SK-N-SH treated with all-trans-retinoic acid at 6 μM for 48 hours (cell line): ENCODE measurements around the gene NHLH2.

Source experiments
- ATAC-seq: fragments of 200-7000 bp; cut with Tn5 transposase; 3 replicates; pipeline ENCODE4 v1.9.1; 2020; ENCODE audit warnings: mild to moderate bottlenecking, moderate library complexity
- ARNTL ChIP-seq: fragments of 450-650 bp; formaldehyde crosslinking; IDR thresholded peaks from 2 replicates; pipeline ENCODE4 v1.5.0; 2020; ENCODE audit warnings: low read depth, mild to moderate bottlenecking, moderate library complexity, borderline replicate concordance
- BACH2 ChIP-seq: fragments of 250-450 bp; sonication (Bioruptor Pico); IDR thresholded peaks from 2 replicates; pipeline ENCODE4 v1.9.0; 2021; ENCODE audit warnings: mild to moderate bottlenecking, borderline replicate concordance
- CSDC2 ChIP-seq: fragments of 250-450 bp; sonication (Bioruptor Pico); IDR thresholded peaks from 2 replicates; pipeline ENCODE4 v1.5.0; 2020; ENCODE audit warnings: mild to moderate bottlenecking, moderate library complexity
- GLIS3 ChIP-seq: fragments of 250-450 bp; sonication (Bioruptor Pico); IDR thresholded peaks from 2 replicates; pipeline ENCODE4 v1.5.0; 2020; ENCODE audit warnings: mild to moderate bottlenecking, moderate library complexity
- PPARA ChIP-seq: fragments of 250-450 bp; sonication (Bioruptor Pico); IDR thresholded peaks from 2 replicates; pipeline ENCODE4 v1.5.0; 2020; ENCODE audit warnings: mild to moderate bottlenecking, borderline replicate concordance
- SNAI2 ChIP-seq: fragments of 250-450 bp; sonication (Bioruptor Pico); IDR thresholded peaks from 2 replicates; pipeline ENCODE4 v1.5.0; 2020; ENCODE audit warnings: mild to moderate bottlenecking, moderate library complexity
- ZC3H10 ChIP-seq: fragments of 250-450 bp; sonication (Bioruptor Pico); IDR thresholded peaks from 2 replicates; pipeline ENCODE4 v1.5.1; 2021; ENCODE audit warnings: mild to moderate bottlenecking, moderate library complexity
- ZFP30 ChIP-seq: fragments of 450-650 bp; formaldehyde crosslinking; IDR thresholded peaks from 2 replicates; pipeline ENCODE4 v1.5.0; 2022; ENCODE audit warnings: mild to moderate bottlenecking, moderate library complexity
- ZNF565 ChIP-seq: fragments of 450-650 bp; formaldehyde crosslinking; conservative IDR thresholded peaks from 2 replicates; pipeline ENCODE4 v1.5.0; 2020; ENCODE audit warnings: low read depth, mild to moderate bottlenecking, moderate library complexity
- ZNF70 ChIP-seq: fragments of 450-650 bp; formaldehyde crosslinking; IDR thresholded peaks from 2 replicates; pipeline ENCODE4 v1.5.0; 2020; ENCODE audit warnings: mild to moderate bottlenecking, moderate library complexity
- ZNF8 ChIP-seq: fragments of 450-650 bp; formaldehyde crosslinking; IDR thresholded peaks from 2 replicates; pipeline ENCODE4 v1.5.0; 2020; ENCODE audit warnings: mild to moderate bottlenecking, moderate library complexity
- TF ChIP-seq, protein P1 (sequence below): fragments of 250-450 bp; sonication (Bioruptor Pico); IDR thresholded peaks from 2 replicates; pipeline ENCODE4 v1.8.0; 2021; ENCODE audit warnings: low read depth, mild to moderate bottlenecking, moderate library complexity, borderline replicate concordance
- TF ChIP-seq, protein P2 (sequence below): fragments of 250-450 bp; sonication (Bioruptor Pico); IDR thresholded peaks from 2 replicates; pipeline ENCODE4 v1.8.0; 2020; ENCODE audit warnings: mild to moderate bottlenecking, moderate library complexity, borderline replicate concordance
- TF ChIP-seq, protein P3 (sequence below): fragments of 250-450 bp; sonication (Bioruptor Pico); IDR thresholded peaks from 2 replicates; pipeline ENCODE4 v1.5.0; 2020; ENCODE audit warnings: mild to moderate bottlenecking, moderate library complexity
- TF ChIP-seq, protein P4 (sequence below): fragments of 250-450 bp; sonication (Bioruptor Pico); IDR thresholded peaks from 2 replicates; pipeline ENCODE4 v1.5.1; 2021; ENCODE audit warnings: mild to moderate bottlenecking, moderate library complexity
- TF ChIP-seq, protein P5 (sequence below): fragments of 250-450 bp; sonication (Bioruptor Pico); IDR thresholded peaks from 2 replicates; pipeline ENCODE4 v1.5.1; 2020; ENCODE audit warnings: low read depth, mild to moderate bottlenecking, moderate library complexity

NHLH2 gene

DNA sequence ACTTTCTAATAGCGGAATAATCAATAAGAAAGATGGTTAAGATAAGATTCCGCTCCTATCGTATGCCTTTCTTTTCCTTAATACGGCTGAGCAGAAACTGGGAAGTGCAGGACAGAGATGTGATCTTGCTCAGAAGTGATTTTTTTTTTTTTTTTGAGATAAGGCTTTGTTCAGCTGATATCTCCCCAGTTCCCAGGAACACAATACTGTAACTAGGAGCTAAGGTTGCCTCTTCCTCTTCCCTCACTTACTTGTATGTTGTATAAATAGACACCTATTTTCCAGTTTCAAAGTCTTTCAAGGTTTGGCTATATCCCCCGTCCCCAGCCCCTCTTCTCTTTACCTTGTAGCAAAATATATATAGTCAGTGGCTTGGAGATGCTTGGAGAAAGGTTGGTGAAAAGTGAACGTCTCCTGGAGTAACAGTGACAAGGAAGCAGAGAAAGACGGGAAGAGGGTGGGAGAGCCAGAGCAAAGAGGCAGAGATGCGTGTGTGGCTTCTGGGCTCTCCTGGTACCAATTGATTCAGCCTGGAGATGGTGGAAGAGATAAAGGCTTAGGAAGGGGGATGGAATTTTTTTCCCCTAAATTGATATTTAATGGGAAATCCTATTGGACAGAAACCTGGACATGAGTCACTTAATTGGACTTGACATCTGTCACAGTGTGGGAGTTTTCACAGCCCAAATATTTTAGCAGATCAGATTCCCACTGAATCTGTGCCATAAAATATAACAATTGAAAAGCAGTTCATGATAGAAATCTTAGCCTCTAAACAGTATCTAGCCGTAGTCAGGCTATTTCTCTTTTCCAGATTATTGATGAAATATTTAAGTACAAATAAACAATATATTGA, at the start of gene NHLH2:
TSS of gene NHLH2 (minus strand) at position 522 of the 856 bp plus-strand sequence. CDS start 2,754 bp downstream, outside the sequence.
- TF ChIP-seq GLIS3 (CRISPR knock-in tag) (no peak), PPARA (CRISPR knock-in tag) (no peak), ZC3H10 (no peak), BACH2 (CRISPR knock-in tag) (no peak), CSDC2 (CRISPR knock-in tag) (no peak), ARNTL (CRISPR knock-in tag) (no peak), SNAI2 (CRISPR knock-in tag) (no peak)
- TF ChIP-seq, protein P1, sequence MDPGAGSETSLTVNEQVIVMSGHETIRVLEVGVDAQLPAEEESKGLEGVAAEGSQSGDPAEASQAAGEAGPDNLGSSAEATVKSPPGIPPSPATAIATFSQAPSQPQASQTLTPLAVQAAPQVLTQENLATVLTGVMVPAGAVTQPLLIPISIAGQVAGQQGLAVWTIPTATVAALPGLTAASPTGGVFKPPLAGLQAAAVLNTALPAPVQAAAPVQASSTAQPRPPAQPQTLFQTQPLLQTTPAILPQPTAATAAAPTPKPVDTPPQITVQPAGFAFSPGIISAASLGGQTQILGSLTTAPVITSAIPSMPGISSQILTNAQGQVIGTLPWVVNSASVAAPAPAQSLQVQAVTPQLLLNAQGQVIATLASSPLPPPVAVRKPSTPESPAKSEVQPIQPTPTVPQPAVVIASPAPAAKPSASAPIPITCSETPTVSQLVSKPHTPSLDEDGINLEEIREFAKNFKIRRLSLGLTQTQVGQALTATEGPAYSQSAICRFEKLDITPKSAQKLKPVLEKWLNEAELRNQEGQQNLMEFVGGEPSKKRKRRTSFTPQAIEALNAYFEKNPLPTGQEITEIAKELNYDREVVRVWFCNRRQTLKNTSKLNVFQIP (CRISPR knock-in tag), result no peak
- TF ChIP-seq, protein P2, sequence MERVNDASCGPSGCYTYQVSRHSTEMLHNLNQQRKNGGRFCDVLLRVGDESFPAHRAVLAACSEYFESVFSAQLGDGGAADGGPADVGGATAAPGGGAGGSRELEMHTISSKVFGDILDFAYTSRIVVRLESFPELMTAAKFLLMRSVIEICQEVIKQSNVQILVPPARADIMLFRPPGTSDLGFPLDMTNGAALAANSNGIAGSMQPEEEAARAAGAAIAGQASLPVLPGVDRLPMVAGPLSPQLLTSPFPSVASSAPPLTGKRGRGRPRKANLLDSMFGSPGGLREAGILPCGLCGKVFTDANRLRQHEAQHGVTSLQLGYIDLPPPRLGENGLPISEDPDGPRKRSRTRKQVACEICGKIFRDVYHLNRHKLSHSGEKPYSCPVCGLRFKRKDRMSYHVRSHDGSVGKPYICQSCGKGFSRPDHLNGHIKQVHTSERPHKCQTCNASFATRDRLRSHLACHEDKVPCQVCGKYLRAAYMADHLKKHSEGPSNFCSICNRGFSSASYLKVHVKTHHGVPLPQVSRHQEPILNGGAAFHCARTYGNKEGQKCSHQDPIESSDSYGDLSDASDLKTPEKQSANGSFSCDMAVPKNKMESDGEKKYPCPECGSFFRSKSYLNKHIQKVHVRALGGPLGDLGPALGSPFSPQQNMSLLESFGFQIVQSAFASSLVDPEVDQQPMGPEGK (CRISPR knock-in tag), result no peak
- TF ChIP-seq, protein P3, sequence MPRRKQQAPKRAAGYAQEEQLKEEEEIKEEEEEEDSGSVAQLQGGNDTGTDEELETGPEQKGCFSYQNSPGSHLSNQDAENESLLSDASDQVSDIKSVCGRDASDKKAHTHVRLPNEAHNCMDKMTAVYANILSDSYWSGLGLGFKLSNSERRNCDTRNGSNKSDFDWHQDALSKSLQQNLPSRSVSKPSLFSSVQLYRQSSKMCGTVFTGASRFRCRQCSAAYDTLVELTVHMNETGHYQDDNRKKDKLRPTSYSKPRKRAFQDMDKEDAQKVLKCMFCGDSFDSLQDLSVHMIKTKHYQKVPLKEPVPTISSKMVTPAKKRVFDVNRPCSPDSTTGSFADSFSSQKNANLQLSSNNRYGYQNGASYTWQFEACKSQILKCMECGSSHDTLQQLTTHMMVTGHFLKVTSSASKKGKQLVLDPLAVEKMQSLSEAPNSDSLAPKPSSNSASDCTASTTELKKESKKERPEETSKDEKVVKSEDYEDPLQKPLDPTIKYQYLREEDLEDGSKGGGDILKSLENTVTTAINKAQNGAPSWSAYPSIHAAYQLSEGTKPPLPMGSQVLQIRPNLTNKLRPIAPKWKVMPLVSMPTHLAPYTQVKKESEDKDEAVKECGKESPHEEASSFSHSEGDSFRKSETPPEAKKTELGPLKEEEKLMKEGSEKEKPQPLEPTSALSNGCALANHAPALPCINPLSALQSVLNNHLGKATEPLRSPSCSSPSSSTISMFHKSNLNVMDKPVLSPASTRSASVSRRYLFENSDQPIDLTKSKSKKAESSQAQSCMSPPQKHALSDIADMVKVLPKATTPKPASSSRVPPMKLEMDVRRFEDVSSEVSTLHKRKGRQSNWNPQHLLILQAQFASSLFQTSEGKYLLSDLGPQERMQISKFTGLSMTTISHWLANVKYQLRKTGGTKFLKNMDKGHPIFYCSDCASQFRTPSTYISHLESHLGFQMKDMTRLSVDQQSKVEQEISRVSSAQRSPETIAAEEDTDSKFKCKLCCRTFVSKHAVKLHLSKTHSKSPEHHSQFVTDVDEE, result no peak
- TF ChIP-seq, protein P4, sequence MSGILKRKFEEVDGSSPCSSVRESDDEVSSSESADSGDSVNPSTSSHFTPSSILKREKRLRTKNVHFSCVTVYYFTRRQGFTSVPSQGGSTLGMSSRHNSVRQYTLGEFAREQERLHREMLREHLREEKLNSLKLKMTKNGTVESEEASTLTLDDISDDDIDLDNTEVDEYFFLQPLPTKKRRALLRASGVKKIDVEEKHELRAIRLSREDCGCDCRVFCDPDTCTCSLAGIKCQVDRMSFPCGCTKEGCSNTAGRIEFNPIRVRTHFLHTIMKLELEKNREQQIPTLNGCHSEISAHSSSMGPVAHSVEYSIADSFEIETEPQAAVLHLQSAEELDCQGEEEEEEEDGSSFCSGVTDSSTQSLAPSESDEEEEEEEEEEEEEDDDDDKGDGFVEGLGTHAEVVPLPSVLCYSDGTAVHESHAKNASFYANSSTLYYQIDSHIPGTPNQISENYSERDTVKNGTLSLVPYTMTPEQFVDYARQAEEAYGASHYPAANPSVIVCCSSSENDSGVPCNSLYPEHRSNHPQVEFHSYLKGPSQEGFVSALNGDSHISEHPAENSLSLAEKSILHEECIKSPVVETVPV (CRISPR knock-in tag), result no peak
- TF ChIP-seq, all 23 proteins: peak for 0
- no peak for ATAC-seq

DNA sequence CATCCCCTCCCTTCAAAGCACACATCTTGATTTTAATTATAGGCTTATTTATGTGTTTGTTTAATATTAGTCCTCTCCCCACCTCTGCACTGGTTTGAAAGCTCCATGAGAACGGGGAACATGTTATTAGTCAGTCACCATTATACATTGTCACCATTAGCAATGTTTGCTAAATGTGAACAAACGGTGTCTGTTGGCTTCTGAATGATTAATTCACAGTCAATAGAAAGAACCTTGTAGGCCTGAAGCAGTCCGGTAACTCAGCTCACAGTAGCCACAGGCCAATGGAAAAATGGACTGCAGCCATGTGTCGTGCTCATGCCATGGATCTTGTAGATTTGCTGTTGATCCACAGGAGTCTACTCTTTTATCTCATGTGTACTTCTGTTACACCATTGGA, 49.7 kb upstream of the NHLH2 start:
- TF ChIP-seq ARNTL (CRISPR knock-in tag), result no peak
- TF ChIP-seq BACH2 (CRISPR knock-in tag), result no peak
- TF ChIP-seq, protein P4 (CRISPR knock-in tag), result no peak
- TF ChIP-seq, protein P1 (CRISPR knock-in tag), result no peak
- TF ChIP-seq ZNF565 (CRISPR knock-in tag), result no peak
- TF ChIP-seq ZC3H10, result no peak
- no peak for TF ChIP-seq CSDC2 (CRISPR knock-in tag)
- TF ChIP-seq, protein P5, sequence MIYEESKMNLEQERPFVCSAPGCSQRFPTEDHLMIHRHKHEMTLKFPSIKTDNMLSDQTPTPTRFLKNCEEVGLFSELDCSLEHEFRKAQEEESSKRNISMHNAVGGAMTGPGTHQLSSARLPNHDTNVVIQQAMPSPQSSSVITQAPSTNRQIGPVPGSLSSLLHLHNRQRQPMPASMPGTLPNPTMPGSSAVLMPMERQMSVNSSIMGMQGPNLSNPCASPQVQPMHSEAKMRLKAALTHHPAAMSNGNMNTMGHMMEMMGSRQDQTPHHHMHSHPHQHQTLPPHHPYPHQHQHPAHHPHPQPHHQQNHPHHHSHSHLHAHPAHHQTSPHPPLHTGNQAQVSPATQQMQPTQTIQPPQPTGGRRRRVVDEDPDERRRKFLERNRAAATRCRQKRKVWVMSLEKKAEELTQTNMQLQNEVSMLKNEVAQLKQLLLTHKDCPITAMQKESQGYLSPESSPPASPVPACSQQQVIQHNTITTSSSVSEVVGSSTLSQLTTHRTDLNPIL, result no peak
- TF ChIP-seq ZNF70 (CRISPR knock-in tag), result no peak
- no peak for TF ChIP-seq ZFP30 (CRISPR knock-in tag)
- no peak for TF ChIP-seq ZNF8 (CRISPR knock-in tag)
- no peak for TF ChIP-seq PPARA (CRISPR knock-in tag)
- TF ChIP-seq, protein P2 (CRISPR knock-in tag), result no peak
- no peak for TF ChIP-seq GLIS3 (CRISPR knock-in tag)
- ATAC-seq, result no peak
